Kidney (tissue), 14 donors: ENCODE results near the gene OLFML3. TPM values are rescaled to one million over a fixed set of nuclear protein-coding genes. Genes with fewer than 3 reads are reported as not detected.
A peak's percentile ranks its signal among the peaks of the same experiment; 100 is the strongest.

Experiments
- DNase-seq, 5 donors: peaks; one replicate each; pipeline ENCODE4 v3.0.0-alpha.2; 2013 to 2020
- FAIRE-seq: peaks from 2 replicates; lab custom pipeline; 2012; peaks lifted over from hg19 to GRCh38; lab: Jason Lieb, UNC
- H3K27ac ChIP-seq, 2 donors: one replicate each; pipeline ENCODE4 v1.7.0; 2013; ENCODE audit warnings: low read depth in 2 of 2, low read length in 2 of 2, inconsistent platforms in 1 of 2
- H3K27me3 ChIP-seq: one replicate; pipeline ENCODE4 v1.7.1; 2013; ENCODE audit warnings: low read length, inconsistent platforms; ENCODE audit not compliant: control insufficient read depth, insufficient read depth
- H3K36me3 ChIP-seq, 3 donors: one replicate each; pipeline versions ENCODE4 v1.7.0 to v1.7.1; 2013; ENCODE audit warnings: low read length in 3 of 3, control low read depth in 1 of 3, inconsistent platforms in 1 of 3; ENCODE audit not compliant: insufficient read depth in 3 of 3, control insufficient read depth in 2 of 3
- H3K4me1 ChIP-seq, 3 donors: one replicate each; pipeline versions ENCODE4 v1.7.0 to v1.7.1; 2013; ENCODE audit warnings: low read length in 3 of 3, inconsistent platforms in 1 of 3, low read depth in 1 of 3; ENCODE audit not compliant: control insufficient read depth in 2 of 3, insufficient read depth in 2 of 3
- H3K4me3 ChIP-seq, 3 donors: one replicate each; pipeline versions ENCODE4 v1.7.0 to v1.8.1; 2013; ENCODE audit warnings: low read length in 3 of 3, control low read depth in 1 of 3, inconsistent platforms in 1 of 3
- H3K9ac ChIP-seq, 3 donors: one replicate each; pipeline versions ENCODE4 v1.7.0 to v1.7.1; 2013; ENCODE audit warnings: low read length in 3 of 3, control low read depth in 1 of 3, inconsistent platforms in 1 of 3
- H3K9me3 ChIP-seq, 3 donors: one replicate each; pipeline versions ENCODE4 v1.7.0 to v1.7.1; 2013; ENCODE audit warnings: low read length in 3 of 3, control low read depth in 1 of 3, inconsistent platforms in 1 of 3; ENCODE audit not compliant: control insufficient read depth in 2 of 3, insufficient read depth in 1 of 3
- intact Hi-C: fragments of 100-400 bp; cut with DNase I; formaldehyde crosslinking; loops from one replicate; pipeline ENCODE4 v1.11.1; 2022
- polyA plus RNA-seq: library from polyadenylated mRNA; stranded (reverse); fragments of 350-450 nt; fragmentation: Illumina TruSeq; extraction: RNeasy Lipid Tissue Mini Kit (QIAGEN cat#74804); gene quantifications from one replicate; pipeline ENCODE4 v1.2.3, GENCODE V29; 2014; ENCODE audit warnings: low read depth, low replicate concordance; ENCODE audit not compliant: insufficient read depth
- total RNA-seq: library from RNA; stranded (reverse); fragmentation: NEBNext Ultra II Directional; extraction: Animal tissue kit (Norgen Biotek cat#: 25700); gene quantifications from one replicate; pipeline ENCODE4 v1.2.1, GENCODE V29; 2021
- TF ChIP-seq, protein P1 (sequence below): IDR thresholded peaks from 3 replicates; pipeline ENCODE4 v1.5.1; 2012; ENCODE audit warnings: mild to moderate bottlenecking, moderate library complexity, borderline replicate concordance; ENCODE audit not compliant: insufficient read depth; ENCODE audit errors: extremely low read depth
- donor health status: control.
- donor health status: control.
- donor health status: control.
- donor health status: control.
- donor health status: control.
- donor health status: DM: yes; HTN: yes; CAD: no.
- donor health status: Normal renal cell carcinoma (clear cell type).

OLFML3 gene
- total and polyA plus RNA-seq, 2 donors from 2014 or later = 13.5 to 22.9 TPM

DNA sequence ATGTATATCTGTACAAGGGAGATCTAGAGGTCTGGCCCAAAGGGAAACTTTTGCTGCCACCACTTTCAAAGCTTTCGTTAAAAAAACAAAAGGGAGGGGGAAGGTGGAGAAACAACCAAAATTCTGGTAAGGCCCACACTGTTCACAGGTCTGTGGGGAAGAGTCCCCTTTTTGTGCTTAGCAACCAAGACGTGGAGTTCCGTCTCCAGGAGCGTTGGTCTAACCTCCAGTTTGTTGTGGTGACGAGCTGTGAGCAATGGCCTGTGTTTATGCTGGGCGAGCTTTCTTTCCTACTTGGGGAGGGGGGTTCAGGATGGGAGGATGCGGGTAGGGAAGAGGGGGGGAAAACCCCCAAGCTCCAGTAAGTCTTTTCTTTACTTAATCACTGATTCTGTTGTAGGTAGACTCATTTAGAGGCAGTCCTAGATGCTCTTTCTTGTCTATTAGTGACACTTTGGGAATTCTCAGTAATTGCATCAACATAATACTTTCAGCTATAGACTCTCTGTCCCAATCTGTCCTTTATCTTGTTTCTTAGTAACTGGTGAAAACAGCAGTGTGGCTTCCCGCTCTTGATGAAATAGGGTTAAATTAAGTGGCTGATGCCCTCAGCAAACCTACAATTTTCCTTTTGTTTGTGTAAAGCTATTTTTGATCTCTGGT is 48.6 kb upstream of the OLFML3 start:
- intact Hi-C loops = no loop called here
- DNase-seq = peak in 4 of 5 donors; percentile 57 to 86 (median 78)
- Histone ChIP-seq H3K9me3 (no peaks in the 10 kb centered on the region), H3K27ac (peak overlapping the region; percentile 85 to 99), H3K4me3 (peak overlapping the region; percentile 81 to 95 (median 92)), H3K27me3 (no peaks in the 10 kb centered on the region), H3K9ac (peak overlapping the region; percentile 75 to 90 (median 89)), H3K36me3 (no peaks in the 10 kb centered on the region), H3K4me1 (peaks cover 7 to 12% (median 8%) of the 10 kb centered on the region in 3 donors)
- TF ChIP-seq, protein P1, sequence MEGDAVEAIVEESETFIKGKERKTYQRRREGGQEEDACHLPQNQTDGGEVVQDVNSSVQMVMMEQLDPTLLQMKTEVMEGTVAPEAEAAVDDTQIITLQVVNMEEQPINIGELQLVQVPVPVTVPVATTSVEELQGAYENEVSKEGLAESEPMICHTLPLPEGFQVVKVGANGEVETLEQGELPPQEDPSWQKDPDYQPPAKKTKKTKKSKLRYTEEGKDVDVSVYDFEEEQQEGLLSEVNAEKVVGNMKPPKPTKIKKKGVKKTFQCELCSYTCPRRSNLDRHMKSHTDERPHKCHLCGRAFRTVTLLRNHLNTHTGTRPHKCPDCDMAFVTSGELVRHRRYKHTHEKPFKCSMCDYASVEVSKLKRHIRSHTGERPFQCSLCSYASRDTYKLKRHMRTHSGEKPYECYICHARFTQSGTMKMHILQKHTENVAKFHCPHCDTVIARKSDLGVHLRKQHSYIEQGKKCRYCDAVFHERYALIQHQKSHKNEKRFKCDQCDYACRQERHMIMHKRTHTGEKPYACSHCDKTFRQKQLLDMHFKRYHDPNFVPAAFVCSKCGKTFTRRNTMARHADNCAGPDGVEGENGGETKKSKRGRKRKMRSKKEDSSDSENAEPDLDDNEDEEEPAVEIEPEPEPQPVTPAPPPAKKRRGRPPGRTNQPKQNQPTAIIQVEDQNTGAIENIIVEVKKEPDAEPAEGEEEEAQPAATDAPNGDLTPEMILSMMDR = no peak
- no peak for FAIRE-seq

DNA sequence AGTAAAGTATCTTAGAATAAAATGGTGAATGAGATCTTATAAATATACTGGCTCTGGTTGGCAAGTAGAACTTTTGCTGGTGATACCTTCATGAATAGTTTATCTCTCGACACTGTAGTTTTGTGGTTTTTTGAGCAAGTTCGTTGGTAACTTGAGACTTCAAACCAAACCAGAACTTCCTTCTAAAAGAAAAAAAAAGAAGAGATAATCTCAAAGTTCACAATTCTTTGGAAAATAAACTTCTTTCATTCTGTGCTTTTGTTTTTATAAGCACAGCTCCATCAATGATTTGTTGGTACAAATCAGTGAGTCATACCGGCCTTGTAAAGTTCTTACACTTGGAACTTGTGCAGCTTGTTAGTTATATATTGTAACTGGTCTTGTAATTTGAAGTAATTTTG is 47.8 kb upstream of the OLFML3 start:
- Histone ChIP-seq H3K27ac (peak overlapping the region in 1 of 2 donors; percentile 30), H3K4me1 (peaks cover 7 to 12% (median 8%) of the 10 kb centered on the region in 3 donors), H3K9ac (no peak overlapping the region), H3K36me3 (no peaks in the 10 kb centered on the region), H3K4me3 (peak overlapping the region in 2 of 3 donors; percentile 36 to 92), H3K9me3 (no peaks in the 10 kb centered on the region), H3K27me3 (no peaks in the 10 kb centered on the region)
- DNase-seq (peak in 1 of 5 donors; percentile 17), FAIRE-seq (no peak)
- intact Hi-C loops = no loop called here
- TF ChIP-seq, protein P1 = no peak

DNA sequence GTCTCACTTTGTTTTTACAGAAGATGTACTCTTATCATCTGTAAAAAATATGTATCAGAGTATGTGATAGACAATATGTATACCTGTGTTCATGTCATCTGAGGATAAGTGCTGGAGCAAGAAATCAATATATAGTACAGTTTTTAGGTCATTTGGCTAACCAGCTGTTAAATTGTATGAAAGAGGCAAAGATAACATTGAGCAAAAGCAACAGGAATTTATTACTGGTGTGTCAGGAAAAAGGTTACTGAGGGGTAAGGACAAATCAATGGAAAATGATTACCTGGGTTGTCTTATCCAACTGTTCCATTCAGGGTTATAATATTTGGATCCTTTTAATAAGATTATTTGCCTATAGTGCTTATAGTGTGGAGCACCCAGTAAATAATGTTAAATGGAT is 45.3 kb upstream of the OLFML3 start:
- Histone ChIP-seq H3K27me3 (no peaks in the 10 kb centered on the region), H3K9me3 (no peaks in the 10 kb centered on the region), H3K36me3 (no peaks in the 10 kb centered on the region), H3K4me3 (no peak overlapping the region), H3K9ac (no peak overlapping the region), H3K27ac (no peak overlapping the region), H3K4me1 (peaks cover 5 to 12% (median 6%) of the 10 kb centered on the region in 3 donors)
- intact Hi-C loops = no loop called here
- TF ChIP-seq, protein P1 = no peak
- no peak for FAIRE-seq
- DNase-seq = no peak
